ENCODE data around the gene ZNF581.

The ZNF581 gene

DNA sequence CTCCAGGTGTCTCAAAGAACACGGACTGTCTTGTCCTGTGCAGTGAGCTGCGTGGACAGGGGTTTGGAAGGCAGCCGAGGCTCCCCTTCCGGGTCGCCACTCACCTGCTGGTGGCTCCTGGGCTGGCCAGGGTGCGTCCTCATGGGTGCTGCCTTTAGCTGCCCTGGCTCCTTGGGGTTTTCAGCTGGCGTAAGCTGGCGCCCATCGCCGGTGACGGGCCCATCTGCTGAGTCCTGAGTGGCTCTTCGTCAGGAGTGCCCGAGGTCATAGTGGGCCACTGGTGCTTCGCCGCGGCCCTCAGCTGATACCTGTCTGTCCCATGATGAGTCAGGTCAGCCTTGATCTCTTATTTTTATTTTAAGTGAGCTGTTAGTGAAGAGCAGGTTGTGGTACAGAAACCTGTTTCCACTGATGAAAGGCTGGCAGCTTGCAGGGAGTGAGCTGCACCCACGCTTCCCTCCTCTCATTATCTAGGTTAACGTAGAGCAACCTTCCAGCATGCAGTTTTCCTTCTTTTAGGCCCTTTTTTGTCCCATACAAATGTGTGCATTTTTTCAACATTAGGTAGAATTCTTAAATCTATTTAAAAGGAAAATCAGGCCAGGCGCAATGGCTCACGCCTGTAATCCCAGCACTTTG is 50.0 kb downstream of the ZNF581 start:
- no peak overlapping the region for H3K4me3 ChIP-seq (ENCODE audit: low read depth, low read length)
- no peak for DNase-seq (ENCODE audit: low read depth, low spot score)
- TF ChIP-seq, protein P1, sequence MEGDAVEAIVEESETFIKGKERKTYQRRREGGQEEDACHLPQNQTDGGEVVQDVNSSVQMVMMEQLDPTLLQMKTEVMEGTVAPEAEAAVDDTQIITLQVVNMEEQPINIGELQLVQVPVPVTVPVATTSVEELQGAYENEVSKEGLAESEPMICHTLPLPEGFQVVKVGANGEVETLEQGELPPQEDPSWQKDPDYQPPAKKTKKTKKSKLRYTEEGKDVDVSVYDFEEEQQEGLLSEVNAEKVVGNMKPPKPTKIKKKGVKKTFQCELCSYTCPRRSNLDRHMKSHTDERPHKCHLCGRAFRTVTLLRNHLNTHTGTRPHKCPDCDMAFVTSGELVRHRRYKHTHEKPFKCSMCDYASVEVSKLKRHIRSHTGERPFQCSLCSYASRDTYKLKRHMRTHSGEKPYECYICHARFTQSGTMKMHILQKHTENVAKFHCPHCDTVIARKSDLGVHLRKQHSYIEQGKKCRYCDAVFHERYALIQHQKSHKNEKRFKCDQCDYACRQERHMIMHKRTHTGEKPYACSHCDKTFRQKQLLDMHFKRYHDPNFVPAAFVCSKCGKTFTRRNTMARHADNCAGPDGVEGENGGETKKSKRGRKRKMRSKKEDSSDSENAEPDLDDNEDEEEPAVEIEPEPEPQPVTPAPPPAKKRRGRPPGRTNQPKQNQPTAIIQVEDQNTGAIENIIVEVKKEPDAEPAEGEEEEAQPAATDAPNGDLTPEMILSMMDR (IDR thresholded peaks at IDR 0.05; ENCODE audit: low read depth, low read length): no peak
- in situ Hi-C loops (cut with HindIII; ENCODE audit: low sequenced_read_pairs): no loop called here

DNA sequence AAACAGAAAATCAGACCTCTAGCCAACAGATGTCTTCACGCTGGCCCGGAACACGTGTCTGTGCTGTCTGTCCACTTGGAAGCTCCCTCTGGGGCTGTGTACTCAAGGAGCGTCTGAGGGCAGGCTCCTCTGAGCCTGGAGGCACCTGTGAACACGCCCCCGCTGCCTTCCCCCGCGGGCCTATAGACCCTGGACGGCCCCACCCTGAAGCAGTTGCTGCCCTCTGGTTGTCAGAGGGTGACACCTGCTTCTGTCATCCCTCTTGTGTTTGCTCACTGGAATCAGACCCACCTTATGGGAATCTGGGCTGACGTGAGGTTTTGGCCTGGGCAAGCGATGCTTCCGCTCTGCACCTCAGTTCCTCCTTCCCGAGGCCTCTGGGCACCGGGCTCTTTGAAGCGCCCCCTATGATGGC is 50.8 kb downstream of the ZNF581 start:
- DNase-seq (ENCODE audit: low read depth, low spot score): no peak
- in situ Hi-C loops (cut with HindIII; ENCODE audit: low sequenced_read_pairs): no loop called here
- TF ChIP-seq, protein P1 (IDR thresholded peaks at IDR 0.05; ENCODE audit: low read depth, low read length): no peak
- no peak overlapping the region for H3K4me3 ChIP-seq (ENCODE audit: low read depth, low read length)

DNA sequence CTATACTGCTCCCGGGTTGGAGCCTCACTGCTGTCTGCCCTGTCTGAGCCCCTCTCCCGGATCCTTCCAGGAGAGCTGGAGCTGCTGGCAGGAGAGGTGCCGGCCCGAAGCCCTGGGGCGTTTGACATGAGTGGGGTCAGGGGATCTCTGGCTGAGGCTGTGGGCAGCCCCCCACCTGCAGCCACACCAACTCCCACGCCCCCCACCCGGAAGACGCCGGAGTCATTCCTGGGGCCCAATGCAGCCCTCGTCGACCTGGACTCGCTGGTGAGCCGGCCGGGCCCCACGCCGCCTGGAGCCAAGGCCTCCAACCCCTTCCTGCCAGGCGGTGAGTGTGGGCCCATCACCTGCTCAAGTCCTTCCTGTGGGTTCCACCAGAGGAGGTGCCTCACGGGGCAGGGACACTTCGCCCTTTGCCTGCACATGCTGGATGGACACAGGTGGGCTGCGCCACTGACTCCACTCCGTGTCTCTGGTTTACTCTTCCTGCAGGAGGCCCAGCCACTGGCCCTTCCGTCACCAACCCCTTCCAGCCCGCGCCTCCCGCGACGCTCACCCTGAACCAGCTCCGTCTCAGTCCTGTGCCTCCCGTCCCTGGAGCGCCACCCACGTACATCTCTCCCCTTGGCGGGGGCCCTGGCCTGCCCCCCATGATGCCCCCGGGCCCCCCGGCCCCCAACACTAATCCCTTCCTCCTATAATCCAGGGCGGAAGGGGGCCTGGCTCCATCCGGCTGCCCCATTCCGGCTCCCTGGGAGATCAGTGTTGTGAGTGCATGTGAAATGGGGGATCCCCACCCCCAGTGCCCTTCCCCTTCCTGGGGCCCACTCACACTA is 51.4 kb downstream of the ZNF581 start:
- TF ChIP-seq, protein P1 (IDR thresholded peaks at IDR 0.05; ENCODE audit: low read depth, low read length): no peak
- in situ Hi-C loops (cut with HindIII; ENCODE audit: low sequenced_read_pairs): no loop called here
- H3K4me3 ChIP-seq (ENCODE audit: low read depth, low read length): no peak overlapping the region
- DNase-seq (ENCODE audit: low read depth, low spot score): no peak
